DND-41 (cell line): ENCODE data around the gene MTFR1L.

Experiments used
- ATAC-seq: fragments of 200-7000 bp; cut with Tn5 transposase; 3 replicates; pipeline ENCODE4 v1.9.1; 2021; ENCODE audit warnings: low read depth; ENCODE audit not compliant: insufficient read depth
- DNase-seq: peaks from one replicate; pipeline ENCODE4 v3.0.0-alpha.2; 2020
- H2AFZ ChIP-seq: 2 replicates; pipeline ENCODE4 v1.6.0; 2012; ENCODE audit warnings: low read depth, low read length
- H3K27ac ChIP-seq: 2 replicates; pipeline ENCODE4 v1.5.1; 2012; ENCODE audit warnings: low read length, inconsistent platforms
- H3K27me3 ChIP-seq: fragments of 200-600 bp; sonication (generic); 2 replicates; pipeline ENCODE4 v1.6.0; 2012; ENCODE audit warnings: low read length, mild to moderate bottlenecking, inconsistent platforms; ENCODE audit not compliant: insufficient read depth, poor library complexity
- H3K36me3 ChIP-seq: 2 replicates; pipeline ENCODE4 v1.5.1; 2012; ENCODE audit warnings: low read length, inconsistent platforms; ENCODE audit not compliant: insufficient read depth
- H3K4me1 ChIP-seq: 2 replicates; pipeline ENCODE4 v1.5.1; 2012; ENCODE audit warnings: mild to moderate bottlenecking, low read length; ENCODE audit not compliant: insufficient read depth
- H3K4me2 ChIP-seq: 2 replicates; pipeline ENCODE4 v1.6.0; 2012; ENCODE audit warnings: mild to moderate bottlenecking, moderate library complexity, low read length, inconsistent platforms; ENCODE audit not compliant: insufficient read depth
- H3K4me3 ChIP-seq, 2 experiments: fragments of 200-600 bp in 1 of 2; shearing (Covaris generic) in 1 of 2; 2 replicates each; pipeline ENCODE4 v1.5.1; 2012 to 2016; ENCODE audit warnings: inconsistent platforms in 2 of 2, low read length in 2 of 2, mild to moderate bottlenecking in 2 of 2, low read depth in 1 of 2, moderate library complexity in 1 of 2
- H3K79me2 ChIP-seq: 2 replicates; pipeline ENCODE4 v1.6.0; 2012; ENCODE audit warnings: low read length, inconsistent platforms; ENCODE audit not compliant: insufficient read depth
- H3K9ac ChIP-seq: 2 replicates; pipeline ENCODE4 v1.6.0; 2012; ENCODE audit warnings: low read depth, mild to moderate bottlenecking, inconsistent platforms, low read length, moderate library complexity
- H3K9me3 ChIP-seq: 2 replicates; pipeline ENCODE4 v1.5.1; 2012; ENCODE audit warnings: low read length, moderate library complexity, mild to moderate bottlenecking, inconsistent platforms; ENCODE audit not compliant: insufficient read depth, severe bottlenecking
- H4K20me1 ChIP-seq: 2 replicates; pipeline ENCODE4 v1.6.0; 2012; ENCODE audit warnings: low read length; ENCODE audit not compliant: insufficient read depth
- CTCF ChIP-seq: IDR thresholded peaks from 2 replicates; pipeline ENCODE4 v1.5.1; 2012; ENCODE audit warnings: borderline replicate concordance, low read length, moderate library complexity, mild to moderate bottlenecking; ENCODE audit not compliant: poor library complexity, severe bottlenecking; ENCODE audit errors: extremely low read depth
- EZH2 ChIP-seq: IDR thresholded peaks from 3 replicates; pipeline ENCODE4 v1.6.1; 2012; ENCODE audit warnings: borderline replicate concordance, low read depth, mild to moderate bottlenecking, moderate library complexity, low read length, inconsistent platforms; ENCODE audit not compliant: severe bottlenecking

MTFR1L gene

GRCh38 chr1:25795946-25796810 is 23.6 kb upstream of the MTFR1L start:
- H3K4me3 ChIP-seq, result no peak overlapping the region
- no peak overlapping the region for H3K27ac ChIP-seq
- no peak overlapping the region; the same call in 1 of the 2 replicates for H3K4me2 ChIP-seq
- peak overlapping the region; percentile 47; the same call in 1 of the 2 replicates for H2AFZ ChIP-seq
- H3K27me3 ChIP-seq, result peaks cover 31% of the 10 kb centered on the region
- TF ChIP-seq CTCF (no peak), EZH2 (peak; percentile 27)
- H3K36me3 ChIP-seq, result no peaks in the 10 kb centered on the region
- H3K9me3 ChIP-seq, result no peaks in the 10 kb centered on the region
- H3K79me2 ChIP-seq, result no peaks in the 10 kb centered on the region
- no peak overlapping the region for H3K9ac ChIP-seq
- peak; percentile 62 for ATAC-seq
- no peak for DNase-seq
- H3K4me1 ChIP-seq, result peaks cover 28% of the 10 kb centered on the region
- peaks cover 8% of the 10 kb centered on the region; the same call in 1 of the 2 replicates for H4K20me1 ChIP-seq

- TF ChIP-seq EZH2 (no peak), CTCF (peak; percentile 89)
- ATAC-seq (peak; percentile 81), DNase-seq (peak; percentile 83)
- no peaks in the 10 kb centered on the region for H3K79me2 ChIP-seq
- no peaks in the 10 kb centered on the region for H3K9me3 ChIP-seq
- H3K4me1 ChIP-seq, result peaks cover 28% of the 10 kb centered on the region
- H4K20me1 ChIP-seq, result peaks cover 8% of the 10 kb centered on the region; the same call in 1 of the 2 replicates
- no peak overlapping the region for H3K9ac ChIP-seq
- peaks cover 26% of the 10 kb centered on the region for H3K27me3 ChIP-seq
- H3K36me3 ChIP-seq, result no peaks in the 10 kb centered on the region
- peak overlapping the region; percentile 19; the same call in 1 of the 2 replicates for H3K4me2 ChIP-seq
- H2AFZ ChIP-seq, result peak overlapping the region; percentile 47; the same call in 1 of the 2 replicates
- no peak overlapping the region for H3K27ac ChIP-seq
- no peak overlapping the region for H3K4me3 ChIP-seq
Observed at GRCh38 chr1:25796811-25797458, 22.8 kb upstream of the MTFR1L start.

- Histone ChIP-seq H3K27me3 (peaks cover 24% of the 10 kb centered on the region), H3K4me3 (no peak overlapping the region), H4K20me1 (peaks cover 8% of the 10 kb centered on the region; the same call in 1 of the 2 replicates), H3K9ac (no peak overlapping the region), H3K27ac (no peak overlapping the region), H3K79me2 (no peaks in the 10 kb centered on the region), H3K36me3 (no peaks in the 10 kb centered on the region), H3K9me3 (no peaks in the 10 kb centered on the region), H3K4me2 (no peak overlapping the region), H2AFZ (no peak overlapping the region), H3K4me1 (peaks cover 28% of the 10 kb centered on the region)
- ATAC-seq (no peak), DNase-seq (peak; percentile 36)
- TF ChIP-seq EZH2, result no peak
- TF ChIP-seq CTCF, result peak; percentile 61
Observed at GRCh38 chr1:25797939-25798338, 21.8 kb upstream of the MTFR1L start.
